Measurements from ENCODE around the gene PDZD7. TPM values are rescaled to one million over a fixed set of nuclear protein-coding genes. Genes with fewer than 3 reads are reported as not detected.
A peak's percentile ranks its signal among the peaks of the same experiment; 100 is the strongest.

PDZD7 gene
- total and polyA plus RNA-seq, 9 of the 15 experiments (the other 6 are each of a cell fraction or from before 2014, with no cell fraction given), result 0.04 to 0.24 (median 0.08) TPM; not detected in 3

GRCh38 chr10:101062232-101063049 is 31.5 kb upstream of the PDZD7 start (continued):
- TF ChIP-seq TSHZ1 (CRISPR knock-in tag; IDR thresholded peaks at IDR 0.05) (no peak), CREB3L1 (IDR thresholded peaks at IDR 0.05; ENCODE audit: borderline replicate concordance, low read depth) (no peak), SNRNP70 (optimal IDR thresholded peaks at IDR 0.05; ENCODE audit: low read depth, low read length) (no peak), UBTF (IDR thresholded peaks at IDR 0.05; ENCODE audit: borderline replicate concordance in 1 of 2, low read depth in 2 of 2, low read length in 2 of 2) (peak; percentile 82 to 96; a peak in 3 of 4 replicates), RBM14 (IDR thresholded peaks at IDR 0.05; ENCODE audit: borderline replicate concordance, insufficient read depth, low read depth, low read length) (no peak), KLF16 (IDR thresholded peaks at IDR 0.05) (no peak), FOXM1 (IDR thresholded peaks at IDR 0.05; ENCODE audit: low read depth) (no peak), FOXM1 (CRISPR knock-in tag; IDR thresholded peaks at IDR 0.05; ENCODE audit: low read depth) (no peak; the same call in 1 of the 2 replicates), SRSF1 (IDR thresholded peaks at IDR 0.05; ENCODE audit: low read depth, low read length) (no peak), ATF2 (CRISPR knock-in tag; IDR thresholded peaks at IDR 0.05) (no peak), CREB1 (IDR thresholded peaks at IDR 0.05) (no peak), CREB1 (CRISPR knock-in tag; IDR thresholded peaks at IDR 0.05) (no peak; the same call in 1 of the 2 replicates), ZC3H11A (IDR thresholded peaks at IDR 0.05; ENCODE audit: low read depth, low read length) (no peak), FIP1L1 (IDR thresholded peaks at IDR 0.05; ENCODE audit: low read depth, low read length, poor library complexity, severe bottlenecking) (peak; percentile 72), E2F6 (IDR thresholded peaks at IDR 0.05; ENCODE audit: borderline replicate concordance in 1 of 2, extremely low read depth in 1 of 2, insufficient read depth in 1 of 2, insufficient read length in 1 of 2, low read depth in 1 of 2, low read length in 1 of 2, poor library complexity in 1 of 2, severe bottlenecking in 1 of 2) (peak; percentile 93 to 97)
